Prostate gland (tissue), 2 donors: ENCODE results near the gene C1orf21.

ENCODE experiments used
- POLR2A ChIP-seq: fragments of 450-650 bp; IDR thresholded peaks from one replicate; pipeline ENCODE4 v1.6.1; 2016; ENCODE audit warnings: antibody characterized with exemption, mild to moderate bottlenecking
- POLR2AphosphoS5 ChIP-seq: sonication (generic); formaldehyde crosslinking; IDR thresholded peaks from one replicate; pipeline ENCODE4 v1.6.1; 2017; ENCODE audit warnings: antibody characterized with exemption
- TF ChIP-seq, protein P1 (sequence below), 4 experiments: fragments of 200-600 bp in 2 of 4; fragments of 450-650 bp in 2 of 4; sonication (generic) in 2 of 4; IDR thresholded peaks; 1 replicate in 3 of 4; 2 replicates in 1 of 4; pipeline ENCODE4 v1.5.1; 2016 to 2019; ENCODE audit warnings: antibody characterized with exemption in 4 of 4, mild to moderate bottlenecking in 2 of 4, moderate library complexity in 2 of 4

- TF ChIP-seq, protein P1, sequence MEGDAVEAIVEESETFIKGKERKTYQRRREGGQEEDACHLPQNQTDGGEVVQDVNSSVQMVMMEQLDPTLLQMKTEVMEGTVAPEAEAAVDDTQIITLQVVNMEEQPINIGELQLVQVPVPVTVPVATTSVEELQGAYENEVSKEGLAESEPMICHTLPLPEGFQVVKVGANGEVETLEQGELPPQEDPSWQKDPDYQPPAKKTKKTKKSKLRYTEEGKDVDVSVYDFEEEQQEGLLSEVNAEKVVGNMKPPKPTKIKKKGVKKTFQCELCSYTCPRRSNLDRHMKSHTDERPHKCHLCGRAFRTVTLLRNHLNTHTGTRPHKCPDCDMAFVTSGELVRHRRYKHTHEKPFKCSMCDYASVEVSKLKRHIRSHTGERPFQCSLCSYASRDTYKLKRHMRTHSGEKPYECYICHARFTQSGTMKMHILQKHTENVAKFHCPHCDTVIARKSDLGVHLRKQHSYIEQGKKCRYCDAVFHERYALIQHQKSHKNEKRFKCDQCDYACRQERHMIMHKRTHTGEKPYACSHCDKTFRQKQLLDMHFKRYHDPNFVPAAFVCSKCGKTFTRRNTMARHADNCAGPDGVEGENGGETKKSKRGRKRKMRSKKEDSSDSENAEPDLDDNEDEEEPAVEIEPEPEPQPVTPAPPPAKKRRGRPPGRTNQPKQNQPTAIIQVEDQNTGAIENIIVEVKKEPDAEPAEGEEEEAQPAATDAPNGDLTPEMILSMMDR (IDR thresholded peaks at IDR 0.05): no peak
- TF ChIP-seq POLR2A (no peak), POLR2AphosphoS5 (no peak)
Measured at GRCh38 chr1:184635347-184635979, 248.6 kb downstream of the C1orf21 start.
